ENCODE data around the gene KRTAP10-8.
"Not testable (repeated sequence)": the region's sequence is repeated elsewhere in the genome, so short reads cannot be mapped to it uniquely, and the experiment has no call there.

The KRTAP10-8 gene

GRCh38 chr21:44579056-44579832 is 32.6 kb upstream of the KRTAP10-8 start:
- DNase-seq: no peak

- DNase-seq: no peak
Observed at GRCh38 chr21:44579833-44580144, 32.1 kb upstream of the KRTAP10-8 start.

- DNase-seq: not testable (repeated sequence)
Observed at GRCh38 chr21:44580231-44580821, 31.6 kb upstream of the KRTAP10-8 start, which contains the start of gene KRTAP10-5. KRTAP10-5 (minus strand) TSS chr21:44580604; CDS start chr21:44580578, 26 bp downstream.

- DNase-seq: no peak
Observed at GRCh38 chr21:44581158-44581557, 30.7 kb upstream of the KRTAP10-8 start.

- no peak for DNase-seq
Observed at GRCh38 chr21:44582055-44582454, 29.8 kb upstream of the KRTAP10-8 start.

- DNase-seq: no peak
Observed at GRCh38 chr21:44583089-44583799, 28.6 kb upstream of the KRTAP10-8 start.

- DNase-seq: peak; percentile 51
Observed at GRCh38 chr21:44583800-44584147, 28.1 kb upstream of the KRTAP10-8 start.

- DNase-seq: no peak
Observed at GRCh38 chr21:44585892-44586291, 26.0 kb upstream of the KRTAP10-8 start.

GRCh38 chr21:44589094-44589493 is 22.8 kb upstream of the KRTAP10-8 start:
- no peak for DNase-seq

GRCh38 chr21:44589586-44590305 is 22.1 kb upstream of the KRTAP10-8 start:
- no peak for DNase-seq

GRCh38 chr21:44590311-44590721 is 21.6 kb upstream of the KRTAP10-8 start:
- DNase-seq: no peak

GRCh38 chr21:44590897-44591800 is 20.7 kb upstream of the KRTAP10-8 start:
- not testable (repeated sequence) for DNase-seq

GRCh38 chr21:44591801-44592130 is 20.1 kb upstream of the KRTAP10-8 start:
- not testable (repeated sequence) for DNase-seq

- DNase-seq: no peak
Observed at GRCh38 chr21:44592446-44593311, 19.2 kb upstream of the KRTAP10-8 start, which contains the start of gene KRTAP10-6. KRTAP10-6 (minus strand) TSS chr21:44592505; CDS start chr21:44592484, 21 bp downstream.

GRCh38 chr21:44593598-44594405 is 18.1 kb upstream of the KRTAP10-8 start:
- no peak for DNase-seq

- DNase-seq: no peak
Observed at GRCh38 chr21:44594406-44594916, 17.4 kb upstream of the KRTAP10-8 start.

GRCh38 chr21:44595524-44595923 is 16.4 kb upstream of the KRTAP10-8 start:
- DNase-seq: no peak

- DNase-seq: no peak
Observed at GRCh38 chr21:44596068-44596725, 15.7 kb upstream of the KRTAP10-8 start.

- DNase-seq: no peak
Observed at GRCh38 chr21:44598061-44598460, 13.8 kb upstream of the KRTAP10-8 start.

All from activated naive CD4-positive, alpha-beta T cell treated with anti-CD3 and anti-CD28 coated beads, Interleukin-2, amount 50 U/mL, for 16 hours (primary cell).